IMR-90 (cell line): ENCODE results near the gene DDIAS. TPM values are rescaled to one million over a fixed set of nuclear protein-coding genes. Genes with fewer than 3 reads are reported as not detected.

Source experiments
- ATAC-seq: fragments of 200-7000 bp; cut with Tn5 transposase; 2 replicates; pipeline ENCODE4 v1.9.1; 2020; ENCODE audit warnings: low read depth, mild to moderate bottlenecking, moderate library complexity
- BruUV-seq: library from RNA; stranded (reverse); fragments of 400-500 nt; replicated peaks from 2 replicates; lab custom pipeline; 2021; lab: Mats Ljungman, UMichigan
- CTCF ChIA-PET: fragments of 300-600 bp; formaldehyde crosslinking; extraction: SDS; loops from one replicate; lab custom pipeline; 2021; ENCODE audit warnings: antibody characterized with exemption; lab: Yijun Ruan, JAX
- POLR2A ChIA-PET: fragments of 300-600 bp; sonication (Branson Sonifier 250); formaldehyde crosslinking; loops from one replicate; lab custom pipeline; 2022; ENCODE audit warnings: antibody characterized with exemption; ENCODE audit not compliant: unreplicated experiment; lab: Charles Lee
- DNase-seq: peaks from one replicate; pipeline ENCODE4 v3.0.0; 2013
- H2AFZ ChIP-seq: replicated peaks from 2 replicates; pipeline ENCODE3; 2013; ENCODE audit warnings: low read length, mild to moderate bottlenecking; ENCODE audit not compliant: poor library complexity
- H2AK5ac ChIP-seq: 2 replicates; pipeline ENCODE4 v1.6.1; 2013; ENCODE audit warnings: low read depth, low read length, inconsistent platforms
- H2AK9ac ChIP-seq: replicated peaks from 2 replicates; pipeline ENCODE3; 2013; ENCODE audit warnings: mild to moderate bottlenecking, low read depth, low read length, moderate library complexity; ENCODE audit not compliant: poor library complexity
- H2BK120ac ChIP-seq: 2 replicates; pipeline ENCODE4 v1.6.1; 2013; ENCODE audit warnings: low read depth, low read length, inconsistent platforms
- H2BK15ac ChIP-seq: 3 replicates; pipeline ENCODE4 v1.6.1; 2013; ENCODE audit warnings: low read depth, low read length, inconsistent platforms
- H2BK20ac ChIP-seq: 2 replicates; pipeline ENCODE4 v1.6.1; 2013; ENCODE audit warnings: low read depth, mild to moderate bottlenecking, inconsistent platforms, low read length, moderate library complexity
- H2BK5ac ChIP-seq: 2 replicates; pipeline ENCODE4 v1.6.1; 2013; ENCODE audit warnings: mild to moderate bottlenecking, low read depth, low read length, inconsistent platforms; ENCODE audit not compliant: poor library complexity, severe bottlenecking
- H3K14ac ChIP-seq: replicated peaks from 2 replicates; pipeline ENCODE4 v1.6.1; 2013; ENCODE audit warnings: low read depth, low read length, inconsistent platforms
- H3K18ac ChIP-seq: 2 replicates; pipeline ENCODE4 v1.6.1; 2013; ENCODE audit warnings: low read depth, low read length, control low read depth
- H3K23ac ChIP-seq: 2 replicates; pipeline ENCODE4 v1.6.1; 2013; ENCODE audit warnings: low read depth, low read length, inconsistent platforms
- H3K27ac ChIP-seq: 2 replicates; pipeline ENCODE4 v1.5.1; 2013; ENCODE audit warnings: mild to moderate bottlenecking, control low read depth, low read length; ENCODE audit not compliant: insufficient read depth
- H3K27me3 ChIP-seq: 2 replicates; pipeline ENCODE4 v1.6.1; 2013; ENCODE audit warnings: low read length; ENCODE audit not compliant: control insufficient read depth, insufficient read depth
- H3K36me3 ChIP-seq: 2 replicates; pipeline ENCODE4 v1.6.1; 2013; ENCODE audit warnings: low read length, mixed read lengths; ENCODE audit not compliant: control insufficient read depth, insufficient read depth
- H3K4ac ChIP-seq: 2 replicates; pipeline ENCODE4 v1.6.1; 2013; ENCODE audit warnings: low read depth, low read length, inconsistent platforms
- H3K4me1 ChIP-seq: 2 replicates; pipeline ENCODE4 v1.6.1; 2013; ENCODE audit warnings: low read length, mixed read lengths; ENCODE audit not compliant: control insufficient read depth, insufficient read depth
- H3K4me2 ChIP-seq: 2 replicates; pipeline ENCODE4 v1.6.1; 2013; ENCODE audit warnings: low read depth, mild to moderate bottlenecking, control low read depth, low read length, moderate library complexity
- H3K4me3 ChIP-seq: 2 replicates; pipeline ENCODE4 v1.5.1; 2013; ENCODE audit warnings: low read depth, mild to moderate bottlenecking, control low read depth, low read length, moderate library complexity; ENCODE audit not compliant: insufficient read depth
- H3K56ac ChIP-seq: 2 replicates; pipeline ENCODE4 v1.6.1; 2013; ENCODE audit warnings: low read length, inconsistent platforms; ENCODE audit not compliant: insufficient read depth; ENCODE audit errors: extremely low read depth
- H3K79me1 ChIP-seq, 2 experiments: 2 replicates each; pipeline ENCODE4 v1.6.1; 2013; ENCODE audit warnings: low read length in 2 of 2, inconsistent platforms in 1 of 2, low read depth in 1 of 2
- H3K9ac ChIP-seq: 2 replicates; pipeline ENCODE4 v1.6.1; 2013; ENCODE audit warnings: low read depth, low read length, control low read depth
- H3K9me1 ChIP-seq: 2 replicates; pipeline ENCODE4 v1.6.1; 2013; ENCODE audit warnings: low read length, inconsistent platforms; ENCODE audit not compliant: insufficient read depth
- H3K9me3 ChIP-seq: 2 replicates; pipeline ENCODE4 v1.6.1; 2013; ENCODE audit warnings: low read length; ENCODE audit not compliant: control insufficient read depth, insufficient read depth
- H4K20me1 ChIP-seq: 2 replicates; pipeline ENCODE4 v1.6.1; 2013; ENCODE audit warnings: low read length, inconsistent platforms; ENCODE audit not compliant: insufficient read depth
- H4K5ac ChIP-seq: 2 replicates; pipeline ENCODE4 v1.6.1; 2013; ENCODE audit warnings: mild to moderate bottlenecking, low read depth, low read length, control low read depth
- H4K8ac ChIP-seq, 2 experiments: 2 replicates each; pipeline ENCODE4 v1.6.1; 2013; ENCODE audit warnings: low read depth in 2 of 2, low read length in 2 of 2, control low read depth in 1 of 2, inconsistent platforms in 1 of 2
- H4K91ac ChIP-seq: 2 replicates; pipeline ENCODE4 v1.6.1; 2013; ENCODE audit warnings: low read depth, low read length, inconsistent platforms; ENCODE audit not compliant: insufficient read depth
- BHLHE40 ChIP-seq: fragments of 150-350 bp; IDR thresholded peaks from 2 replicates; pipeline ENCODE4 v1.6.1; 2016; ENCODE audit warnings: mild to moderate bottlenecking, low read depth, low read length
- CEBPB ChIP-seq: IDR thresholded peaks from 2 replicates; pipeline ENCODE4 v1.6.1; 2012; ENCODE audit warnings: low read depth, low read length, improper control_type of control experiment
- CHD1 ChIP-seq: IDR thresholded peaks from 2 replicates; pipeline ENCODE4 v1.6.1; 2012; ENCODE audit warnings: low read depth, low read length, improper control_type of control experiment
- FOS ChIP-seq: fragments of 150-350 bp; IDR thresholded peaks from 2 replicates; pipeline ENCODE4 v1.6.1; 2016; ENCODE audit warnings: low read depth, low read length
- MAFK ChIP-seq: IDR thresholded peaks from 2 replicates; pipeline ENCODE4 v1.6.1; 2012; ENCODE audit warnings: low read depth, low read length, improper control_type of control experiment
- MAZ ChIP-seq: IDR thresholded peaks from 2 replicates; pipeline ENCODE4 v1.6.1; 2012; ENCODE audit warnings: low read depth, mild to moderate bottlenecking, low read length, improper control_type of control experiment, moderate library complexity, borderline replicate concordance
- MXI1 ChIP-seq: IDR thresholded peaks from 2 replicates; pipeline ENCODE4 v1.6.1; 2012; ENCODE audit warnings: low read depth, mild to moderate bottlenecking, low read length, moderate library complexity, borderline replicate concordance
- NFE2L2 ChIP-seq: fragments of 150-350 bp; IDR thresholded peaks from 2 replicates; pipeline ENCODE4 v1.6.1; 2016; ENCODE audit warnings: low read depth, mild to moderate bottlenecking, low read length
- POLR2A ChIP-seq: IDR thresholded peaks from 2 replicates; pipeline ENCODE4 v1.6.1; 2012; ENCODE audit warnings: mild to moderate bottlenecking, low read depth, low read length
- RAD21 ChIP-seq: IDR thresholded peaks from 2 replicates; pipeline ENCODE4 v1.6.1; 2012; ENCODE audit warnings: low read length, improper control_type of control experiment
- RCOR1 ChIP-seq: IDR thresholded peaks from 2 replicates; pipeline ENCODE4 v1.6.1; 2012; ENCODE audit warnings: mild to moderate bottlenecking, low read length, improper control_type of control experiment; ENCODE audit not compliant: insufficient replicate concordance
- RFX5 ChIP-seq: IDR thresholded peaks from 2 replicates; pipeline ENCODE4 v1.8.0; 2012; ENCODE audit warnings: low read depth, mild to moderate bottlenecking, low read length, moderate library complexity
- SMC3 ChIP-seq: fragments of 150-350 bp; IDR thresholded peaks from 2 replicates; pipeline ENCODE4 v1.6.1; 2016; ENCODE audit warnings: low read depth, mild to moderate bottlenecking, antibody characterized with exemption, low read length, moderate library complexity
- WGBS, 2 experiments: methylation state at CpG; one replicate each; pipeline versions ENCODE4 v1.1.5 to v1.1.7; 2013; ENCODE audit warnings: missing lambda C conversion rate in 2 of 2; ENCODE audit not compliant: insufficient read length in 1 of 2; ENCODE audit errors: extremely low coverage in 2 of 2; 5-methylcytosine and 5-hydroxymethylcytosine counted together
- dilution Hi-C: fragments of 300-500 bp; cut with HindIII; formaldehyde crosslinking; loops from one replicate; pipeline ENCODE4 v1.14.3; 2018; ENCODE audit warnings: low sequenced_read_pairs; ENCODE audit not compliant: unreplicated experiment
- in situ Hi-C: fragments of 300-500 bp; cut with MboI; formaldehyde crosslinking; loops from 3 replicates; pipeline ENCODE4 v1.14.3; 2019; ENCODE audit warnings: low sequenced_read_pairs, inconsistent platforms, mixed read lengths
- intact Hi-C: fragments of 100-400 bp; cut with micrococcal nuclease; formaldehyde crosslinking; loops from 2 replicates; pipeline ENCODE4 v1.10.0; 2022
- polyA plus RNA-seq, 3 experiments: library from polyadenylated mRNA; depleted of rRNA; stranded (reverse); fragments of >200 nt; gene quantifications; 2 replicates each; pipeline ENCODE4 v1.2.3, GENCODE V29; 2012; ENCODE audit warnings: low replicate concordance in 1 of 3
- total RNA-seq: library from RNA; depleted of rRNA; stranded (reverse); fragments of >200 nt; gene quantifications from 2 replicates; pipeline ENCODE4 v1.2.3, GENCODE V29; 2012
- TF ChIP-seq, protein P1 (sequence below): fragments of 150-350 bp; IDR thresholded peaks from 2 replicates; pipeline ENCODE4 v1.6.1; 2017; ENCODE audit warnings: mild to moderate bottlenecking, antibody characterized with exemption, low read length, low read depth
- TF ChIP-seq, protein P2 (sequence below): fragments of 150-350 bp; IDR thresholded peaks from 2 replicates; pipeline ENCODE4 v1.6.1; 2016; ENCODE audit warnings: low read depth, mild to moderate bottlenecking, low read length, moderate library complexity, borderline replicate concordance
- TF ChIP-seq, protein P3 (sequence below): conservative IDR thresholded peaks from 2 replicates; pipeline ENCODE4 v1.5.1; 2012; ENCODE audit warnings: mild to moderate bottlenecking, low read depth, low read length, improper control_type of control experiment

Gene DDIAS
- total and polyA plus RNA-seq, 2 of the 4 experiments (the other 2 are of a cell fraction), result 4.3 to 15.8 TPM

DNA sequence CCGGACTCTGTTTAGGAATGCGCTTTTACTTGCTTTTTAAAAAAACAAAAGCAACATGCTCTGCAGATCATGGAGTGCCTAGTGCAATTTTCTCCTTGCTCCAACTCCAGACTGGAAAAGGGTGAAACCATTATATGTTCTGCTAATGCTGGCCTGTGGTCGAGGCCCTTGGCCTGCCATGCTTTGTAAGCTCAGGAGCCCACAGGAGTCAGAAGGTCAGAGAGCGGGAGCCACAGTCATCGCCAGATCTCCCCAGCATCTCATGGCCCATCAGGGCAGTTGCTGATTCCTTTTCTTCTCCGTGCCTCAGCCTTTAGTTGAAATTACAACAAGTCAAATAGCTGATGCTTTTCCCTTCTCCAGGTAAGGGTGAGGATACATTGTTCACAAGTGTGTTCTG, 80.3 kb downstream of the DDIAS start:
- DNase-seq, result no peak
- intact Hi-C loops, result no loop called here
- in situ Hi-C loops, result no loop called here
- Histone ChIP-seq H2BK15ac (0 out of 3 replicates have a peak overlapping the region, but pooled peaks have one; percentile 20), H2AK5ac (peak overlapping the region; percentile 1; the same call in 1 of the 2 replicates), H3K18ac (no peak overlapping the region; the same call in 1 of the 2 replicates), H4K5ac (no peak overlapping the region), H3K27ac (no peak overlapping the region), H4K8ac (no peak overlapping the region), H3K79me1 (peaks cover 0 to 3% of the 10 kb centered on the region in 2 experiments; a peak in 1 of 4 replicates), H3K23ac (no peak overlapping the region), H3K9me1 (peaks cover 2% of the 10 kb centered on the region; the same call in 1 of the 2 replicates), H3K56ac (no peak overlapping the region), H2BK120ac (peak overlapping the region; percentile 36), H3K9me3 (no peaks in the 10 kb centered on the region), H3K27me3 (no peaks in the 10 kb centered on the region), H3K9ac (no peak overlapping the region), H4K91ac (peak overlapping the region; percentile 27; the same call in 1 of the 2 replicates), H3K4me1 (peaks cover 3% of the 10 kb centered on the region), H3K4me2 (no peak overlapping the region), H3K4me3 (no peak overlapping the region), H3K36me3 (peaks cover 17% of the 10 kb centered on the region), H2AK9ac (no peak overlapping the region), H4K20me1 (no peaks in the 10 kb centered on the region), H3K4ac (peak overlapping the region; percentile 44; the same call in 1 of the 2 replicates), H2BK20ac (peak overlapping the region; percentile 87), H2BK5ac (peak overlapping the region; percentile 20), H3K14ac (no peak overlapping the region), H2AFZ (no peak overlapping the region)
- no peak for TF ChIP-seq POLR2A
- TF ChIP-seq RAD21, result no peak
- TF ChIP-seq CEBPB, result no peak
- TF ChIP-seq, protein P1, sequence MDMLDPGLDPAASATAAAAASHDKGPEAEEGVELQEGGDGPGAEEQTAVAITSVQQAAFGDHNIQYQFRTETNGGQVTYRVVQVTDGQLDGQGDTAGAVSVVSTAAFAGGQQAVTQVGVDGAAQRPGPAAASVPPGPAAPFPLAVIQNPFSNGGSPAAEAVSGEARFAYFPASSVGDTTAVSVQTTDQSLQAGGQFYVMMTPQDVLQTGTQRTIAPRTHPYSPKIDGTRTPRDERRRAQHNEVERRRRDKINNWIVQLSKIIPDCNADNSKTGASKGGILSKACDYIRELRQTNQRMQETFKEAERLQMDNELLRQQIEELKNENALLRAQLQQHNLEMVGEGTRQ, result no peak
- no peak for TF ChIP-seq NFE2L2
- no peak for TF ChIP-seq RCOR1
- no peak for TF ChIP-seq BHLHE40
- TF ChIP-seq CHD1, result no peak
- TF ChIP-seq, protein P2, sequence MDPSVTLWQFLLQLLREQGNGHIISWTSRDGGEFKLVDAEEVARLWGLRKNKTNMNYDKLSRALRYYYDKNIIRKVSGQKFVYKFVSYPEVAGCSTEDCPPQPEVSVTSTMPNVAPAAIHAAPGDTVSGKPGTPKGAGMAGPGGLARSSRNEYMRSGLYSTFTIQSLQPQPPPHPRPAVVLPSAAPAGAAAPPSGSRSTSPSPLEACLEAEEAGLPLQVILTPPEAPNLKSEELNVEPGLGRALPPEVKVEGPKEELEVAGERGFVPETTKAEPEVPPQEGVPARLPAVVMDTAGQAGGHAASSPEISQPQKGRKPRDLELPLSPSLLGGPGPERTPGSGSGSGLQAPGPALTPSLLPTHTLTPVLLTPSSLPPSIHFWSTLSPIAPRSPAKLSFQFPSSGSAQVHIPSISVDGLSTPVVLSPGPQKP, result no peak
- no peak for TF ChIP-seq FOS
- TF ChIP-seq MXI1, result no peak
- no peak for TF ChIP-seq SMC3
- TF ChIP-seq MAFK, result no peak
- no peak for TF ChIP-seq MAZ
- TF ChIP-seq, protein P3, sequence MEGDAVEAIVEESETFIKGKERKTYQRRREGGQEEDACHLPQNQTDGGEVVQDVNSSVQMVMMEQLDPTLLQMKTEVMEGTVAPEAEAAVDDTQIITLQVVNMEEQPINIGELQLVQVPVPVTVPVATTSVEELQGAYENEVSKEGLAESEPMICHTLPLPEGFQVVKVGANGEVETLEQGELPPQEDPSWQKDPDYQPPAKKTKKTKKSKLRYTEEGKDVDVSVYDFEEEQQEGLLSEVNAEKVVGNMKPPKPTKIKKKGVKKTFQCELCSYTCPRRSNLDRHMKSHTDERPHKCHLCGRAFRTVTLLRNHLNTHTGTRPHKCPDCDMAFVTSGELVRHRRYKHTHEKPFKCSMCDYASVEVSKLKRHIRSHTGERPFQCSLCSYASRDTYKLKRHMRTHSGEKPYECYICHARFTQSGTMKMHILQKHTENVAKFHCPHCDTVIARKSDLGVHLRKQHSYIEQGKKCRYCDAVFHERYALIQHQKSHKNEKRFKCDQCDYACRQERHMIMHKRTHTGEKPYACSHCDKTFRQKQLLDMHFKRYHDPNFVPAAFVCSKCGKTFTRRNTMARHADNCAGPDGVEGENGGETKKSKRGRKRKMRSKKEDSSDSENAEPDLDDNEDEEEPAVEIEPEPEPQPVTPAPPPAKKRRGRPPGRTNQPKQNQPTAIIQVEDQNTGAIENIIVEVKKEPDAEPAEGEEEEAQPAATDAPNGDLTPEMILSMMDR, result no peak
- no peak for TF ChIP-seq RFX5
- 92% methylated on average over 2 of the region's 6 CpGs; no CpG with 5 or more reads in 1 of the 2 experiments for WGBS, 2 experiments
- no peak for ATAC-seq
- no TSS peak for BruUV-seq
- dilution Hi-C loops, result no loop called here
- CTCF ChIA-PET, result no interaction called here
- POLR2A ChIA-PET, result no interaction called here
